Measurements from ENCODE around the gene SH3TC1.

DNA sequence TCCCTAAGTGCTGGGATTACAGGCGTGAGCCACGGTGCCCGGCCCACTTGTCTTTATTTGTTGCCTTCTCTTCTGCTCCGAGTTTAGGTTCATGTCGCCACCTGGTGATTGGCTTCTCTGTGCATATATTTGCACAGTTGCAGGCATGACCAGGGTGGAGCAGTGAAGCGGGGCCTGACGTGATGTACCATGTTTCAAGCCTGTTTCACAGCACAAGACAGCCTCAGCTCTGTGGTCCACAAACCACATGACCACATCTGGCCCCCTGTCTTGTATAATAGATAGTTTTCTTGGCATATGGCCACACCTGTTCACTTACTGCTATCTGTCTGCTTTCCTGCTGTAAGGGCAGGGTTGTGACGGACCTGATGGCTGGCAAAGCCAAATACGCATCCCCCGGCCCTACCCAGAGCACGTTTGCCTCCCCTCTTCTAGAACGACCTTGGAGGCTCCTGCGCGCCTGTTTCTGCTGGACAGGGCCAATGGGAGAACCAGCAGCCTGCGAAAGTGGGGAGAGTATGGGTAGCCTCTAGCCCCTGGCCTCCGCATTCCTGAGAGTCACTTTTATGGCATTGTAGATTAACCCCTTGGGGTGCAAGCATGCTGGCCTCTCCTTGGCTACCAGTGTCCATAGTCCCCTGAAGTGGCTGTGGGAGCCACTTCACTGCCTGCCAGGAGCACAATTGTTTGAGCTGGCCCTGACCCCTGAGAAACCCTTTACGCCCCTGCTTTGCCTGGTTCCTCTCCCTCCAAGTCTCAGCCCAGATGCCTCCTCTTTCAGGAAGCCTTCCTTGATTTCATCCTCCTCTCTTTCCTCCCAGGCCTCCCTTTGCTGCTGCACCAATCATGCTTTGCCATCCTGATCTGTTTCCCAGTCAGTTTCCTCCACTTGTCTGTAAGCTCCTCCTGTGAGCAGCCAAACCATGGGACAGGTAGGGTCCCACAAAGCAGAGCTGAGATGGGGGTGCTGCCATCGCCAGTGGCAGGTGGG is 6.0 kb upstream of the SH3TC1 start:
- no peak for TF ChIP-seq POLR2A (IDR thresholded peaks at IDR 0.05)
- no peak for TF ChIP-seq POLR2AphosphoS5 (IDR thresholded peaks at IDR 0.05)

Measured in transverse colon (tissue), 3 donors.